HepG2 (cell line): Measurements from ENCODE around the gene PBX4. TPM values are rescaled to one million over a fixed set of nuclear protein-coding genes. Genes with fewer than 3 reads are reported as not detected.

Experiments used
- ATAC-seq: fragments of 200-7000 bp; cut with Tn5 transposase; 3 replicates; pipeline ENCODE4 v1.9.1; 2020; ENCODE audit warnings: mild to moderate bottlenecking, moderate library complexity
- BruUV-seq: library from RNA; stranded (reverse); fragments of 400-500 nt; replicated peaks from 2 replicates; lab custom pipeline; 2021; lab: Mats Ljungman, UMichigan
- CTCF ChIA-PET: fragments of 300-600 bp; formaldehyde crosslinking; extraction: SDS; loops from one replicate; lab custom pipeline; 2021; ENCODE audit warnings: low total read pairs, inconsistent platforms, low intra/inter-chr PET ratio; lab: Yijun Ruan, JAX
- POLR2A ChIA-PET: fragments of 350-600 bp; sonication (Branson Sonifier 250); formaldehyde crosslinking; loops from one replicate; lab custom pipeline; 2020; ENCODE audit warnings: antibody characterized with exemption, inconsistent platforms; lab: Yijun Ruan, JAX
- DNase-seq: peaks from one replicate; pipeline ENCODE4 v3.0.0-alpha.2; 2015; ENCODE audit warnings: low spot score
- FAIRE-seq: peaks from 3 replicates; lab custom pipeline; 2011; peaks lifted over from hg19 to GRCh38; lab: Jason Lieb, UNC
- H2AFZ ChIP-seq: one replicate; pipeline ENCODE4 v1.6.1; 2011; ENCODE audit warnings: low read length, inconsistent platforms
- H3K27ac ChIP-seq: fragments of 300-600 bp; 3 replicates; pipeline ENCODE4 v1.8.0; 2011; ENCODE audit warnings: mixed run types, mild to moderate bottlenecking, mixed read lengths, low read length, inconsistent platforms; ENCODE audit not compliant: insufficient read depth; ENCODE audit errors: extremely low read length
- H3K27me3 ChIP-seq, 2 experiments: fragments of 200-600 bp in 1 of 2; 2 replicates in 1 of 2; 3 replicates in 1 of 2; pipeline versions ENCODE4 v1.6.0 to v1.8.0; 2011; ENCODE audit warnings: low read length in 2 of 2, mild to moderate bottlenecking in 2 of 2, moderate library complexity in 2 of 2, inconsistent platforms in 1 of 2; ENCODE audit not compliant: insufficient read depth in 2 of 2, control insufficient read depth in 1 of 2
- H3K36me3 ChIP-seq, 2 experiments: fragments of 200-600 bp in 1 of 2; replicated peaks in 1 of 2; 2 replicates in 1 of 2; 3 replicates in 1 of 2; pipeline versions ENCODE4 v1.5.1 to v1.8.0; 2011; ENCODE audit warnings: low read length in 2 of 2, inconsistent platforms in 1 of 2; ENCODE audit not compliant: insufficient read depth in 2 of 2, control insufficient read depth in 1 of 2
- H3K4me1 ChIP-seq: 2 replicates; pipeline ENCODE4 v1.5.1; 2012; ENCODE audit warnings: low read length, inconsistent platforms; ENCODE audit not compliant: insufficient read depth
- H3K4me2 ChIP-seq: 2 replicates; pipeline ENCODE4 v1.6.0; 2011; ENCODE audit warnings: low read depth, low read length, inconsistent platforms
- H3K4me3 ChIP-seq, 3 experiments: fragments of 200-600 bp in 1 of 3; sonication (generic), shearing (Covaris generic) in 1 of 3; replicated peaks in 1 of 3; 2 replicates each; pipeline ENCODE4 v1.5.1; 2011 to 2016; ENCODE audit warnings: low read length in 3 of 3, inconsistent platforms in 2 of 3, low read depth in 2 of 3, mild to moderate bottlenecking in 2 of 3, control low read depth in 1 of 3, mixed read lengths in 1 of 3; ENCODE audit not compliant: insufficient read depth in 1 of 3
- H3K79me2 ChIP-seq: one replicate; pipeline ENCODE4 v1.6.1; 2011; ENCODE audit warnings: low read length, inconsistent platforms; ENCODE audit not compliant: insufficient read depth
- H3K9ac ChIP-seq: 2 replicates; pipeline ENCODE4 v1.6.0; 2011; ENCODE audit warnings: mild to moderate bottlenecking, low read depth, low read length, inconsistent platforms; ENCODE audit not compliant: insufficient read depth
- H3K9me3 ChIP-seq: 2 replicates; pipeline ENCODE4 v1.5.1; 2012; ENCODE audit warnings: mild to moderate bottlenecking, low read length
- H4K20me1 ChIP-seq: 2 replicates; pipeline ENCODE4 v1.6.0; 2011; ENCODE audit warnings: inconsistent platforms, mild to moderate bottlenecking, low read length, moderate library complexity; ENCODE audit not compliant: insufficient read depth
- ADNP ChIP-seq: sonication (generic); formaldehyde crosslinking; IDR thresholded peaks from 2 replicates; pipeline ENCODE4 v1.4.0; 2020; ENCODE audit warnings: missing genetic modification reagents
- CBX1 ChIP-seq: IDR thresholded peaks from one replicate; pipeline ENCODE4 v1.6.1; 2016; ENCODE audit warnings: antibody characterized with exemption, low read depth
- HNRNPL ChIP-seq: fragments of 200-400 bp; formaldehyde crosslinking; IDR thresholded peaks from 2 replicates; pipeline ENCODE4 v1.6.1; 2017; ENCODE audit warnings: mild to moderate bottlenecking, low read depth, low read length
- MAFG ChIP-seq: sonication (generic); formaldehyde crosslinking; IDR thresholded peaks from 2 replicates; pipeline ENCODE4 v1.5.1; 2020; ENCODE audit warnings: mild to moderate bottlenecking, missing genetic modification reagents
- NFATC3 ChIP-seq: sonication (generic); formaldehyde crosslinking; IDR thresholded peaks from 2 replicates; pipeline ENCODE4 v1.5.1; 2020; ENCODE audit warnings: mild to moderate bottlenecking, missing genetic modification reagents
- POLR2G ChIP-seq: fragments of 200-400 bp; formaldehyde crosslinking; IDR thresholded peaks from 2 replicates; pipeline ENCODE4 v1.6.1; 2018; ENCODE audit warnings: mild to moderate bottlenecking, low read depth, low read length, moderate library complexity
- SKI ChIP-seq: fragments of 450-650 bp; IDR thresholded peaks from one replicate; pipeline ENCODE4 v1.6.1; 2018; ENCODE audit warnings: mild to moderate bottlenecking; ENCODE audit not compliant: partially characterized antibody
- ZNF629 ChIP-seq: sonication (generic); formaldehyde crosslinking; conservative IDR thresholded peaks from 2 replicates; pipeline ENCODE4 v1.5.0; 2020; ENCODE audit warnings: missing genetic modification reagents
- WGBS: methylation state at CpG from one replicate; pipeline ENCODE4 v1.1.6; 2017; ENCODE audit warnings: low lambda C conversion rate; 5-methylcytosine and 5-hydroxymethylcytosine counted together
- in situ Hi-C: cut with HindIII; loops from 2 replicates; pipeline ENCODE4 v1.10.0; 2017; ENCODE audit warnings: low pct_unique_long_range_greater_than_20kb; ENCODE audit not compliant: extremely low pct_ligation_motif_present
- intact Hi-C: fragments of 100-400 bp; cut with micrococcal nuclease; formaldehyde crosslinking; loops from one replicate; pipeline ENCODE4 v1.10.0; 2022; ENCODE audit not compliant: unreplicated experiment
- polyA plus RNA-seq, 8 experiments: library from polyadenylated mRNA; depleted of rRNA in 3 of 8; stranded (reverse) in 7 of 8; unstranded in 1 of 8; fragments of >200 nt; fragmentation: Illumina TruSeq in 4 of 8; extraction: Trizol in 4 of 8; gene quantifications; 2 replicates each; pipeline versions ENCODE4 v1.2.1 to v1.2.3, GENCODE V29; 2011 to 2016; ENCODE audit warnings: low read depth in 4 of 8, missing spikeins in 1 of 8, mixed read lengths in 1 of 8; ENCODE audit not compliant: insufficient read depth in 1 of 8
- total RNA-seq, 5 experiments: library from RNA; depleted of rRNA; stranded (reverse); fragments of >200 nt; fragmentation: Illumina TruSeq; extraction: Trizol; gene quantifications; 2 replicates each; pipeline ENCODE4 v1.2.3, GENCODE V29; 2016; ENCODE audit warnings: low read depth in 1 of 5
- TF ChIP-seq, protein P1 (sequence below): sonication (generic); formaldehyde crosslinking; IDR thresholded peaks from 2 replicates; pipeline ENCODE4 v1.4.0; 2020; ENCODE audit warnings: missing genetic modification reagents

The PBX4 gene
- total and polyA plus RNA-seq, 2 of the 13 experiments (the other 11 are each of a cell fraction or from before 2014, with no cell fraction given): not detected

DNA sequence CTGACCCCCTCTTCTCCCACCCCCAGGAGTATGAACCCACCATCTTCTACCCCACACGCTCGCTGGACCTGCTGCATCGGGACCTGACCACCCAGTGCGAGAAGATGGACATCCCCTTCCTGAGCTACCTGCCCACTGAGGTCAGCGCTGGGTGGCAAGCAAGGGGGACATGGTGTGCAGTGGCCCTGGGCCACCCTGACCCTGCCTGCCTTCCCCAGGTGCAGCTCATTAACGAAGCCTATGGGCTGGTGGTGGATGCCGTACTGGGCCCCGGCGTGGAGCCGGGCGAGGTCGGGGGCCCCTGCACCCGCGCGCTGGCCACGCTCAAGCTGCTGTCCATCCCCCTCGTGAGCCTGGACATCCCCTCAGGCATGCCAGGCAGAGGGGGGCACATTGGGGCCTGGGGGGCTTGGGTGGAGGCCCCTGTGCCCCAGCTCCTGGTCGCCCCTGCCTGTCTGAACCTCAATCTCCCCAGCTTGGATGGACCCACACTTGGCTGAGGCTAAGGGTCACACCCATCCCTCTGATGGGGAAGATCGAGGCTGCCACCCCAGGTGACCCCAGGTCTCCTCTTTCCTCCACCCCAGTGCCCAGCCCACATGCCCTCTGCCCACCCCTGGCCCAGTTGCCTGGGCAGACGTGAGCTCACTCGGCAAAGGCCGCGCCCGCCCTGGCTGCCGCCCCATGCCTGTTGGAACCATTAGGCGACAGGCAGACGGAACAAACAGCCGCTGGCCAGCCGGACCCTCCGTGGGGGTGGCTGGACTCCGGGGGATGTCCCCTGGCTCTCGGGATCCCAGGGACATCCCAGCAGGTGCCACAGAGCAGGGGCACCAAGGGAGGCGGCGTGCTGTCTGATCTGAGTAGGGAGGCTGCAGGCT, 82.9 kb downstream of the PBX4 start:
- POLR2A ChIA-PET: no interaction called here
- in situ Hi-C loops: loop anchor here (5.0 to 25.0 kb wide), 2 partner anchors 107 to 427 kb away; partner anchors contain the start of gene GMIP
- BruUV-seq: no TSS peak
- no peak overlapping the region for H2AFZ ChIP-seq
- peaks cover 9% of the 10 kb centered on the region; the same call in 1 of the 2 replicates for H3K4me1 ChIP-seq
- no peak overlapping the region for H3K27ac ChIP-seq
- CTCF ChIA-PET: no interaction called here
- ATAC-seq: no peak
- TF ChIP-seq ZNF629 (CRISPR knock-in tag) (peak; percentile 53), NFATC3 (CRISPR knock-in tag) (no peak)
- H3K4me2 ChIP-seq: no peak overlapping the region
- H3K27me3 ChIP-seq: 0 out of 5 replicates have a peak, but pooled peaks cover 0 to 6% of the 10 kb centered on the region in 2 experiments
- no peak for FAIRE-seq
- no peak for DNase-seq
- 89% methylated on average over 13 of the region's 34 CpGs for WGBS
- H3K36me3 ChIP-seq: no peaks in the 10 kb centered on the region; a peak in 1 of 5 replicates
- no peak overlapping the region for H3K9ac ChIP-seq
- H3K79me2 ChIP-seq: no peaks in the 10 kb centered on the region
- H3K4me3 ChIP-seq: no peak overlapping the region
- intact Hi-C loops: no loop called here
- H4K20me1 ChIP-seq: no peaks in the 10 kb centered on the region
- H3K9me3 ChIP-seq: no peaks in the 10 kb centered on the region

DNA sequence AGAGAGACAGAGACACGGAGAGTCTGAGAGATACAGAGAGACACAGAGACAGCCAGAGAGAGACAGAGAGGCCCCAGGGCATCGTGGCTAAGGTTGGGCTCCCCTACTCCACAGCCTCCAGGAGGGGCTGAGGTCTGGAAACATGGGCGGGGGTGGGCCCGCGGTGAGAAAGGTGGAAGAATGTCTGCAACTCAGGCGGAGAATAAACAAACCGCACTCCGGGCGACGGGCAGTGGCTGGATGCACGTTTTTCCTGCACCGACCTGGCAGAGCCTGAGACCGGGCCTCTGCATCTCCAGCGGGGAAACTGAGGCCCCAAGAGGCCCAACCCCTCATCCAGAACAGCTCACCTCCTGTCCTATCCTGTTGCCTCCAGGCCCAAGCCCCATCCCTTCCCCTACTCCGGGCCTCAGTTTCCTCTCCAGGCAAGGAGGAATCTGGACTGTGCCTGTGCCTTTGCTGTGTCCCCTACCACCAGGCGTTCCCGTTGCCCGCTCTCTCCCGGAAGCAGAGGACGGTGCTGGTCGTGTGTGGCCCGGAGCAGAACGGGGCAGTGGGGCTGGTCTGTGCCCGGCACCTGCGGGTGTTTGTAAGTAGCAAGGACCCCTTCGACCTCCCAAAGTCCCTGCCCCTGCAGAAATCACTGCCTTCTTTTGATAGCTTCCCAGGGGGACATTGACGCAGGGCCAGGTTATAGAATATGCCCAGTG, 83.8 kb downstream of the PBX4 start:
- Histone ChIP-seq H3K9ac (no peak overlapping the region), H3K27me3 (0 out of 5 replicates have a peak, but pooled peaks cover 0 to 6% of the 10 kb centered on the region in 2 experiments), H3K4me3 (no peak overlapping the region), H3K4me2 (no peak overlapping the region), H3K79me2 (no peaks in the 10 kb centered on the region), H3K9me3 (no peaks in the 10 kb centered on the region), H3K27ac (no peak overlapping the region), H3K36me3 (no peaks in the 10 kb centered on the region; a peak in 1 of 5 replicates), H2AFZ (no peak overlapping the region), H4K20me1 (no peaks in the 10 kb centered on the region), H3K4me1 (peaks cover 9% of the 10 kb centered on the region; the same call in 1 of the 2 replicates)
- ChIA-PET POLR2A (no interaction called here), CTCF (no interaction called here)
- DNase-seq (no peak), FAIRE-seq (no peak), ATAC-seq (no peak)
- no TSS peak for BruUV-seq
- in situ Hi-C loops (loop anchor here (5.0 to 25.0 kb wide), 2 partner anchors 108 to 428 kb away; partner anchors contain the start of gene GMIP), intact Hi-C loops (loop anchor here (5.0 kb wide), 2 partner anchors 108 to 423 kb away; partner anchors contain the start of gene GMIP)
- TF ChIP-seq CBX1 (no peak), MAFG (CRISPR knock-in tag) (no peak), SKI (no peak), ADNP (CRISPR knock-in tag) (no peak), POLR2G (no peak), HNRNPL (0 out of 2 replicates have a peak, but pooled peaks have one; percentile 24)
- TF ChIP-seq, protein P1, sequence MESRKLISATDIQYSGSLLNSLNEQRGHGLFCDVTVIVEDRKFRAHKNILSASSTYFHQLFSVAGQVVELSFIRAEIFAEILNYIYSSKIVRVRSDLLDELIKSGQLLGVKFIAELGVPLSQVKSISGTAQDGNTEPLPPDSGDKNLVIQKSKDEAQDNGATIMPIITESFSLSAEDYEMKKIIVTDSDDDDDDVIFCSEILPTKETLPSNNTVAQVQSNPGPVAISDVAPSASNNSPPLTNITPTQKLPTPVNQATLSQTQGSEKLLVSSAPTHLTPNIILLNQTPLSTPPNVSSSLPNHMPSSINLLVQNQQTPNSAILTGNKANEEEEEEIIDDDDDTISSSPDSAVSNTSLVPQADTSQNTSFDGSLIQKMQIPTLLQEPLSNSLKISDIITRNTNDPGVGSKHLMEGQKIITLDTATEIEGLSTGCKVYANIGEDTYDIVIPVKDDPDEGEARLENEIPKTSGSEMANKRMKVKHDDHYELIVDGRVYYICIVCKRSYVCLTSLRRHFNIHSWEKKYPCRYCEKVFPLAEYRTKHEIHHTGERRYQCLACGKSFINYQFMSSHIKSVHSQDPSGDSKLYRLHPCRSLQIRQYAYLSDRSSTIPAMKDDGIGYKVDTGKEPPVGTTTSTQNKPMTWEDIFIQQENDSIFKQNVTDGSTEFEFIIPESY: no peak
- 78% methylated on average over 25 of the region's 27 CpGs for WGBS
